Loucy (cell line): ENCODE results near the gene DCBLD2.

Experiments used
- CTCF ChIP-seq: fragments of 200-600 bp; sonication (generic); conservative IDR thresholded peaks from 2 replicates; pipeline ENCODE4 v1.5.1; 2014; ENCODE audit warnings: mild to moderate bottlenecking, antibody characterized with exemption, low read length
- EZH2phosphoT487 ChIP-seq: fragments of 200-600 bp; IDR thresholded peaks from 2 replicates; pipeline ENCODE4 v1.6.1; 2018; ENCODE audit warnings: antibody characterized with exemption, mild to moderate bottlenecking, moderate library complexity, borderline replicate concordance

DNA sequence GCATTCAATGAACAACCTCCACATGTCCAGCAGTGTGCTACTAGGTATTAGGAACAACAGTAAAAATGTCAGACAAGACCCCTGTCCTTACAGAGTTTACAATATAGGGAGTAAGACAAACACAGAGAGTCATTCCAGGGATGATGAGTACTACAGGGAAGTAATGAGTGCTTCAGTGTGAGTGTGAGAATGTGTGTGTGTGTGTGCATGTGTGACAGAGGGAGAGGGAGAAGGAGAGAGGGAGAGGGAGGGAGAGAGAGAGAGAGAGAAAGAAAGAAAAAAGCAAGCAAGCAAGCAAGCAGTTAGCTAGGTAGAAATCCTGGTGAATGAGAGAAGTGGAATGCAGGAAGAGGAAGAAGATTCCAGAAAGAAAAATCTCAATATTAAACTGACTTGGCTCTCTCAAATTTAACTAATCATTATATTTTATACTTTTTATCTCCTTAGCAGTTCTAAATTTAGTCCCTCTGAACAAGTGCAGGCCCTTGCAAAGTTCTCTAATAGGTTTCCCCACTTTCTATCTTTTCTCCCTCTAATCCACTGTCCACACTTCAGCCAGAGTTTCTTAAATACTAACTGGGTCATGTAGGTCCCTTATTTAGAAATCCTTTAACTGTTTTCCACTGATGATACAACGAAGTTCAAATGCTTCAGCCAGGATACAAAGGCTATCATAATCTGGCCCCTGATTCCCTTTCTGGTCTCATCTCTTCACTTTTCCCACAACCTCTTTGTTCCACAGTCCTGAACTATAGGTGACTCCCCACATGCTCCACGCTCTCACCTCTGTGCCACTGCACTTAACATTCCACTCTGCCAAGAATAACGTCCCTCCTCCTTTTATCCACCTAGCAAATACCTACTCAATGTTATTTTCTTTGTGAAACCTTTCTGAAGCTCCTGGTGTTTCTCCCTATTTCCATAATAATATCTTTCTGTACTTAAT lies 10.3 kb downstream of the DCBLD2 start:
- TF ChIP-seq CTCF (no peak), EZH2phosphoT487 (no peak)
